Endothelial cell of umbilical vein (primary cell): ENCODE data around the gene OSBPL9. TPM values are rescaled to one million over a fixed set of nuclear protein-coding genes. Genes with fewer than 3 reads are reported as not detected.

ENCODE experiments used
- BruUV-seq: library from RNA; stranded (reverse); fragments of 400-500 nt; replicated peaks from 2 replicates; lab custom pipeline; 2021; lab: Mats Ljungman, UMichigan
- CTCF ChIA-PET: fragments of 300-600, 350-600 bp; sonication (Branson Sonifier 250); formaldehyde crosslinking; loops from one replicate; lab custom pipeline; 2021; ENCODE audit warnings: antibody characterized with exemption, inconsistent platforms; lab: Charles Lee
- POLR2A ChIA-PET: fragments of 300-600, 350-600 bp; sonication (Branson Sonifier 250); formaldehyde crosslinking; loops from one replicate; lab custom pipeline; 2021; ENCODE audit warnings: antibody characterized with exemption, inconsistent platforms; lab: Charles Lee
- DNase-seq: peaks from one replicate; pipeline ENCODE4 v3.0.0-alpha.2; 2011; ENCODE audit warnings: low read depth, low spot score
- FAIRE-seq: peaks from 2 replicates; lab custom pipeline; 2011; peaks lifted over from hg19 to GRCh38; lab: Jason Lieb, UNC
- H2AFZ ChIP-seq: 2 replicates; pipeline ENCODE4 v1.6.0; 2012; ENCODE audit warnings: low read depth, low read length, control low read depth, inconsistent platforms
- H3K27ac ChIP-seq: 2 replicates; pipeline ENCODE4 v1.5.1; 2011; ENCODE audit warnings: low read depth, mild to moderate bottlenecking, control low read depth, low read length, moderate library complexity; ENCODE audit not compliant: insufficient read depth
- H3K27me3 ChIP-seq, 2 experiments: 2 replicates each; pipeline versions ENCODE4 v1.6.0 to v1.6.1; 2011; ENCODE audit warnings: low read length in 2 of 2, mixed read lengths in 1 of 2; ENCODE audit not compliant: control insufficient read depth in 2 of 2, insufficient read depth in 2 of 2
- H3K36me3 ChIP-seq, 2 experiments: 2 replicates in 1 of 2; 3 replicates in 1 of 2; pipeline ENCODE4 v1.5.1; 2011; ENCODE audit warnings: low read length in 2 of 2, mild to moderate bottlenecking in 1 of 2, moderate library complexity in 1 of 2; ENCODE audit not compliant: control insufficient read depth in 2 of 2, insufficient read depth in 2 of 2; ENCODE audit errors: extremely low read depth in 1 of 2
- H3K4me1 ChIP-seq: 3 replicates; pipeline ENCODE4 v1.5.1; 2011; ENCODE audit warnings: mild to moderate bottlenecking, low read length; ENCODE audit not compliant: control insufficient read depth, insufficient read depth; ENCODE audit errors: extremely low read depth
- H3K4me2 ChIP-seq: 2 replicates; pipeline ENCODE4 v1.6.1; 2011; ENCODE audit warnings: low read length, control low read depth, mixed read lengths; ENCODE audit not compliant: insufficient read depth
- H3K4me3 ChIP-seq, 3 experiments: fragments of 200-600 bp in 1 of 3; sonication (generic), shearing (Covaris generic) in 1 of 3; replicated peaks in 1 of 3; 2 replicates each; pipeline ENCODE4 v1.5.1; 2011 to 2016; ENCODE audit warnings: control low read depth in 3 of 3, low read length in 3 of 3, mild to moderate bottlenecking in 2 of 3, inconsistent platforms in 1 of 3, low read depth in 1 of 3, moderate library complexity in 1 of 3; ENCODE audit not compliant: insufficient read depth in 1 of 3
- H3K79me2 ChIP-seq: 2 replicates; pipeline ENCODE4 v1.6.0; 2012; ENCODE audit warnings: low read length, inconsistent platforms; ENCODE audit not compliant: control insufficient read depth, insufficient read depth
- H3K9ac ChIP-seq: replicated peaks from 2 replicates; pipeline ENCODE3; 2011; ENCODE audit warnings: low read length, control low read depth; ENCODE audit not compliant: insufficient read depth; ENCODE audit errors: extremely low read depth
- H3K9me1 ChIP-seq: replicated peaks from 3 replicates; pipeline ENCODE4 v1.6.0; 2011; ENCODE audit warnings: mild to moderate bottlenecking, low read length; ENCODE audit not compliant: control insufficient read depth, insufficient read depth; ENCODE audit errors: extremely low read depth
- H3K9me3 ChIP-seq: replicated peaks from 2 replicates; pipeline ENCODE4 v1.5.1; 2012; ENCODE audit warnings: low read length, inconsistent platforms; ENCODE audit not compliant: control insufficient read depth, insufficient read depth
- H4K20me1 ChIP-seq: replicated peaks from 2 replicates; pipeline ENCODE3; 2011; ENCODE audit warnings: mild to moderate bottlenecking, low read length; ENCODE audit not compliant: control insufficient read depth, insufficient read depth; ENCODE audit errors: extremely low read depth
- EZH2 ChIP-seq: IDR thresholded peaks from 2 replicates; pipeline ENCODE4 v1.6.1; 2012; ENCODE audit warnings: borderline replicate concordance, low read depth, mild to moderate bottlenecking, moderate library complexity, low read length, inconsistent platforms; ENCODE audit not compliant: severe bottlenecking
- FOS ChIP-seq: IDR thresholded peaks from 2 replicates; pipeline ENCODE4 v1.6.1; 2011; ENCODE audit warnings: mild to moderate bottlenecking, low read length, moderate library complexity, borderline replicate concordance; ENCODE audit not compliant: insufficient read depth
- GATA2 ChIP-seq: IDR thresholded peaks from 2 replicates; pipeline ENCODE4 v1.7.0; 2011; ENCODE audit warnings: low read depth, mild to moderate bottlenecking, moderate library complexity, mixed read lengths, low read length; ENCODE audit not compliant: insufficient read length, insufficient read depth
- JUN ChIP-seq: IDR thresholded peaks from 2 replicates; pipeline ENCODE4 v1.6.1; 2011; ENCODE audit warnings: borderline replicate concordance, low read depth; ENCODE audit not compliant: insufficient read length, insufficient read depth
- MYC ChIP-seq: IDR thresholded peaks from one replicate; pipeline ENCODE4 v1.6.1; 2011; ENCODE audit warnings: mild to moderate bottlenecking, low read depth, low read length
- POLR2A ChIP-seq: IDR thresholded peaks from 2 replicates; pipeline ENCODE4 v1.6.1; 2012; ENCODE audit warnings: low read depth, mild to moderate bottlenecking, control low read depth, low read length
- POLR2AphosphoS5 ChIP-seq: IDR thresholded peaks from 2 replicates; pipeline ENCODE4 v1.6.1; 2012; ENCODE audit warnings: low read depth, mild to moderate bottlenecking, control low read depth, low read length, moderate library complexity; ENCODE audit not compliant: insufficient read depth
- dilution Hi-C: fragments of 300-500 bp; cut with MboI; formaldehyde crosslinking; loops from one replicate; pipeline ENCODE4 v1.15.0; 2019; ENCODE audit warnings: low sequenced_read_pairs; ENCODE audit not compliant: extremely low pct_ligation_motif_present
- intact Hi-C: fragments of 100-400 bp; cut with micrococcal nuclease; formaldehyde crosslinking; loops from one replicate; pipeline ENCODE4 v1.10.0; 2022
- polyA plus RNA-seq, 4 experiments: library from polyadenylated mRNA; depleted of rRNA in 3 of 4; stranded (reverse) in 3 of 4; unstranded in 1 of 4; fragments of >200 nt; gene quantifications; 2 replicates each; pipeline versions ENCODE4 v1.2.1 to v1.2.3, GENCODE V29; 2011 to 2012; ENCODE audit warnings: missing spikeins in 1 of 4
- total RNA-seq: library from RNA; stranded (reverse); gene quantifications from 2 replicates; pipeline ENCODE4 v1.2.3, GENCODE V29; 2021
- TF ChIP-seq, protein P1 (sequence below), 2 donors: IDR thresholded peaks; 1 replicate in 1 of 2; 2 replicates in 1 of 2; pipeline ENCODE4 v1.5.1; 2011; ENCODE audit warnings: low read length in 2 of 2, mild to moderate bottlenecking in 2 of 2, moderate library complexity in 2 of 2, control low read depth in 1 of 2, inconsistent platforms in 1 of 2, low read depth in 1 of 2; ENCODE audit not compliant: insufficient read depth in 1 of 2; ENCODE audit errors: extremely low read depth in 1 of 2
- TF ChIP-seq, protein P2 (sequence below): IDR thresholded peaks from 2 replicates; pipeline ENCODE4 v1.6.1; 2011; ENCODE audit not compliant: insufficient read depth, insufficient read length

Gene OSBPL9
- total and polyA plus RNA-seq, 2 donors (not counting 3 experiments of a cell fraction or from before 2014, with no cell fraction given), result 46.2 to 80.3 TPM

DNA sequence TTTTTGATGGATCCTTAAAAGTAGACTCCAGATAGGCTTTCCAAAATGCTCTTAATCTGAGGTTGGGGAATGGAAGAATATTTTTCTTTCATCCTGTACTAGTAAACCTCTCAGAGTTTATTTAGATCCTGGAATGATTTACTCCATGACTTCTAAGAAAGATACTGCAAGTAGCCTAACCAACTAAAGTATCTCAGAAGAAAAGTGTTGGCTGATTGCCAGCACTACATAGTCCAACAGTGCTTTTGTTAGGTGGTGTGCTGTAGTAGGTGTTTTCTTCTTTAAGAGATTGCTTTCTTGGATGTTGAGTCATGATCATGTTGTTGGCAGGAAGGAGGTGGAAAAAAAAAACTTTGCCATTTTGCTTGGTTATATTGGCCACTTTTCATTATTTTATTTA lies 119.8 kb downstream of the OSBPL9 start:
- FAIRE-seq (peak; percentile 91), DNase-seq (peak; percentile 93)
- peak overlapping the region; percentile 97 for H3K4me2 ChIP-seq
- intact Hi-C loops, result no loop called here
- H3K4me1 ChIP-seq, result peaks cover 44% of the 10 kb centered on the region
- BruUV-seq, result no TSS peak
- peak overlapping the region in 1 of 3 experiments; percentile 57 for H3K4me3 ChIP-seq
- no peaks in the 10 kb centered on the region for H3K9me3 ChIP-seq
- no peaks in the 10 kb centered on the region for H4K20me1 ChIP-seq
- H3K79me2 ChIP-seq, result peaks cover 44% of the 10 kb centered on the region
- no peaks in the 10 kb centered on the region for H3K27me3 ChIP-seq
- CTCF ChIA-PET, result interaction anchor here (0.6 to 1.7 kb wide), 5 partner anchors 10 to 1334 kb away, joined by 3 to 5 read pairs (median 4); no protein-coding TSS in a partner anchor
- POLR2A ChIA-PET, result no interaction called here
- peak overlapping the region; percentile 52 for H3K9ac ChIP-seq
- H2AFZ ChIP-seq, result no peak overlapping the region
- no peaks in the 10 kb centered on the region for H3K36me3 ChIP-seq
- H3K9me1 ChIP-seq, result no peaks in the 10 kb centered on the region
- TF ChIP-seq GATA2, result no peak
- peak; percentile 66 for TF ChIP-seq FOS
- no peak for TF ChIP-seq MYC
- peak; percentile 64 for TF ChIP-seq JUN
- no peak for TF ChIP-seq POLR2AphosphoS5
- dilution Hi-C loops, result no loop called here
- peak overlapping the region; percentile 46 for H3K27ac ChIP-seq

DNA sequence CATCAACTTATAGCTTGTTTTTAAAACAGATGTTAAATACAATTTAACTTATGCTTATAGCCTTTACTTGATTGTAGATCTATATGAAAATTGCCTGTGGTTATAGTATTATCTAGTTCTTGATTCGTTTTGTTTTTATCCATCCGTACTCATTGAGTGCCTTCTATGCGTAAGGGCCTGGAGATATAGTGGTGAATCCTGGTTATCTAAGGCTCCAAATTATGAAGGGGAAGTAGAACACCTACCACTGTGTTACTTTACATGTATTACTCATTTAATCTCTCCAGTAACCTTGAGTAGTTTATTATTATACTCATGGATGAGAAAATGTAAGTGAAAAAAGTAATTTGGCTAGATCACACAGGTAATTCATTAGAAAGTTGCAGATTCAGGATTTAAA lies 121.8 kb downstream of the OSBPL9 start:
- intact Hi-C loops, result no loop called here
- DNase-seq, result no peak
- POLR2A ChIA-PET, result no interaction called here

More for the DNA sequence above, 121.8 kb downstream of the OSBPL9 start:
- no peaks in the 10 kb centered on the region for H3K9me3 ChIP-seq
- H3K9ac ChIP-seq, result no peak overlapping the region
- H3K27me3 ChIP-seq, result no peaks in the 10 kb centered on the region
- TF ChIP-seq EZH2 (no peak), MYC (no peak), JUN (no peak), POLR2A (no peak), GATA2 (no peak), FOS (no peak), POLR2AphosphoS5 (no peak)
- TF ChIP-seq, protein P1, sequence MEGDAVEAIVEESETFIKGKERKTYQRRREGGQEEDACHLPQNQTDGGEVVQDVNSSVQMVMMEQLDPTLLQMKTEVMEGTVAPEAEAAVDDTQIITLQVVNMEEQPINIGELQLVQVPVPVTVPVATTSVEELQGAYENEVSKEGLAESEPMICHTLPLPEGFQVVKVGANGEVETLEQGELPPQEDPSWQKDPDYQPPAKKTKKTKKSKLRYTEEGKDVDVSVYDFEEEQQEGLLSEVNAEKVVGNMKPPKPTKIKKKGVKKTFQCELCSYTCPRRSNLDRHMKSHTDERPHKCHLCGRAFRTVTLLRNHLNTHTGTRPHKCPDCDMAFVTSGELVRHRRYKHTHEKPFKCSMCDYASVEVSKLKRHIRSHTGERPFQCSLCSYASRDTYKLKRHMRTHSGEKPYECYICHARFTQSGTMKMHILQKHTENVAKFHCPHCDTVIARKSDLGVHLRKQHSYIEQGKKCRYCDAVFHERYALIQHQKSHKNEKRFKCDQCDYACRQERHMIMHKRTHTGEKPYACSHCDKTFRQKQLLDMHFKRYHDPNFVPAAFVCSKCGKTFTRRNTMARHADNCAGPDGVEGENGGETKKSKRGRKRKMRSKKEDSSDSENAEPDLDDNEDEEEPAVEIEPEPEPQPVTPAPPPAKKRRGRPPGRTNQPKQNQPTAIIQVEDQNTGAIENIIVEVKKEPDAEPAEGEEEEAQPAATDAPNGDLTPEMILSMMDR (IDR thresholded peaks at IDR 0.05; ENCODE audit: extremely low read depth in 1 of 2, insufficient read depth in 1 of 2, low read depth in 1 of 2, low read length in 2 of 2), result no peak
- TF ChIP-seq, protein P2, sequence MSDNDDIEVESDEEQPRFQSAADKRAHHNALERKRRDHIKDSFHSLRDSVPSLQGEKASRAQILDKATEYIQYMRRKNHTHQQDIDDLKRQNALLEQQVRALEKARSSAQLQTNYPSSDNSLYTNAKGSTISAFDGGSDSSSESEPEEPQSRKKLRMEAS, result no peak
- H3K79me2 ChIP-seq, result peaks cover 33% of the 10 kb centered on the region
- peaks cover 44% of the 10 kb centered on the region for H3K4me1 ChIP-seq
- H3K36me3 ChIP-seq, result no peaks in the 10 kb centered on the region
- H3K9me1 ChIP-seq, result no peaks in the 10 kb centered on the region
- dilution Hi-C loops, result no loop called here
- no peak overlapping the region for H3K4me3 ChIP-seq
- H3K4me2 ChIP-seq, result no peak overlapping the region
- no peaks in the 10 kb centered on the region for H4K20me1 ChIP-seq
- H3K27ac ChIP-seq, result no peak overlapping the region
- no peak overlapping the region for H2AFZ ChIP-seq
- no peak for FAIRE-seq
- no TSS peak for BruUV-seq
- CTCF ChIA-PET, result interaction anchor here (2.0 kb wide), 1 partner anchor 12 kb away, joined by 7 read pairs; no protein-coding TSS in a partner anchor
